Activated B cell treated with CpG ODN at 0.5 μM for 24 hours (primary cell): Measurements from ENCODE around the gene LARGE1. TPM values are rescaled to one million over a fixed set of nuclear protein-coding genes. Genes with fewer than 3 reads are reported as not detected.

Experiments
- ATAC-seq: fragments of 200-7000 bp; cut with Tn5 transposase; one replicate; pipeline ENCODE4 v1.10.0; 2021; ENCODE audit warnings: low read depth, mild to moderate bottlenecking, moderate library complexity
- CTCF ChIA-PET: fragments of 350-600 bp; sonication (Branson Sonifier 250); formaldehyde crosslinking; loops from one replicate; lab custom pipeline; 2021; ENCODE audit warnings: antibody characterized with exemption; lab: Charles Lee
- POLR2A ChIA-PET: fragments of 350-600 bp; sonication (Branson Sonifier 250); formaldehyde crosslinking; loops from one replicate; lab custom pipeline; 2021; ENCODE audit warnings: antibody characterized with exemption; lab: Charles Lee
- DNase-seq: peaks from one replicate; pipeline ENCODE4 v3.0.0; 2022
- H3K27ac Mint-ChIP-seq: one replicate; pipeline ENCODE4 v1.8.0; 2020; ENCODE audit warnings: mixed read lengths
- H3K27me3 Mint-ChIP-seq: one replicate; pipeline ENCODE4 v1.8.0; 2021; ENCODE audit warnings: mixed read lengths
- H3K36me3 Mint-ChIP-seq: one replicate; pipeline ENCODE4 v1.8.0; 2021; ENCODE audit warnings: low read depth, mixed read lengths
- H3K4me1 Mint-ChIP-seq: one replicate; pipeline ENCODE4 v1.8.0; 2021; ENCODE audit warnings: mixed read lengths
- H3K4me3 Mint-ChIP-seq: one replicate; pipeline ENCODE4 v1.8.0; 2020; ENCODE audit warnings: mild to moderate bottlenecking, mixed read lengths
- H3K9me3 Mint-ChIP-seq: one replicate; pipeline ENCODE4 v1.8.0; 2020; ENCODE audit warnings: mixed read lengths
- CTCF ChIP-seq: fragments of 200-600 bp; IDR thresholded peaks from one replicate; pipeline ENCODE4 v1.8.0; 2022; ENCODE audit warnings: antibody characterized with exemption, mild to moderate bottlenecking
- intact Hi-C: fragments of 100-400 bp; cut with micrococcal nuclease; formaldehyde crosslinking; loops from one replicate; pipeline ENCODE4 v1.15.1; 2024
- total RNA-seq: library from RNA; stranded (reverse); gene quantifications from 2 replicates; pipeline ENCODE4 v1.2.3, GENCODE V29; 2022

LARGE1 gene
- total RNA-seq, 1 donor from 2014 or later, result 22.2 TPM

GRCh38 chr22:33520904-33521780 lies 399.1 kb downstream of the LARGE1 start:
- ATAC-seq (peak; percentile 36), DNase-seq (no peak)
- ChIA-PET CTCF (interaction anchor here (0.8 to 6.9 kb wide), 13 partner anchors 9 to 590 kb away, joined by 3 to 130 read pairs (median 7); partner anchors contain the start of gene LARGE1), POLR2A (interaction anchor here (1.0 to 3.5 kb wide), 5 partner anchors 46 to 399 kb away, joined by 3 to 27 read pairs (median 6); partner anchors contain the start of gene LARGE1)
- no peak for TF ChIP-seq CTCF
- intact Hi-C loops, result no loop called here
- Mint-ChIP-seq H3K9me3 (peaks cover 2% of the 10 kb centered on the region), H3K27ac (peak overlapping the region; percentile 71), H3K36me3 (peaks cover 2% of the 10 kb centered on the region), H3K4me1 (peaks cover 66% of the 10 kb centered on the region), H3K4me3 (no peak overlapping the region), H3K27me3 (no peaks in the 10 kb centered on the region)

GRCh38 chr22:33519974-33520903 lies 400.0 kb downstream of the LARGE1 start:
- intact Hi-C loops, result loop anchor here (1.0 to 5.0 kb wide), 10 partner anchors 48 to 1632 kb away; no protein-coding TSS in a partner anchor
- peak overlapping the region; percentile 78 for H3K27ac Mint-ChIP-seq
- ATAC-seq, result peak; percentile 26
- H3K4me1 Mint-ChIP-seq, result peaks cover 65% of the 10 kb centered on the region
- ChIA-PET CTCF (interaction anchor here (1.0 to 6.9 kb wide), 19 partner anchors 10 to 591 kb away, joined by 3 to 130 read pairs (median 7); partner anchors contain the start of gene LARGE1), POLR2A (interaction anchor here (1.2 to 3.5 kb wide), 7 partner anchors 47 to 399 kb away, joined by 3 to 27 read pairs (median 6); partner anchors contain the start of gene LARGE1)
- H3K9me3 Mint-ChIP-seq, result peaks cover 2% of the 10 kb centered on the region
- no peak for TF ChIP-seq CTCF
- peak overlapping the region; percentile 55 for H3K4me3 Mint-ChIP-seq
- peaks cover 2% of the 10 kb centered on the region for H3K36me3 Mint-ChIP-seq
- DNase-seq, result peak; percentile 18
- no peaks in the 10 kb centered on the region for H3K27me3 Mint-ChIP-seq

- H3K9me3 Mint-ChIP-seq, result peaks cover 2% of the 10 kb centered on the region
- peak overlapping the region; percentile 78 for H3K27ac Mint-ChIP-seq
- intact Hi-C loops, result loop anchor here (1.0 to 5.0 kb wide), 10 partner anchors 49 to 1633 kb away; no protein-coding TSS in a partner anchor
- H3K4me3 Mint-ChIP-seq, result peak overlapping the region; percentile 55
- TF ChIP-seq CTCF, result no peak
- peaks cover 55% of the 10 kb centered on the region for H3K4me1 Mint-ChIP-seq
- DNase-seq, result peak; percentile 22
- peak; percentile 51 for ATAC-seq
- peaks cover 2% of the 10 kb centered on the region for H3K36me3 Mint-ChIP-seq
- CTCF ChIA-PET, result interaction anchor here (0.6 to 6.9 kb wide), 32 partner anchors 11 to 1504 kb away, joined by 3 to 130 read pairs (median 5); partner anchors contain the start of gene LARGE1
- H3K27me3 Mint-ChIP-seq, result no peaks in the 10 kb centered on the region
- POLR2A ChIA-PET, result interaction anchor here (0.6 to 3.5 kb wide), 7 partner anchors 34 to 400 kb away, joined by 3 to 27 read pairs (median 6); partner anchors contain the start of gene LARGE1
These were observed 401.0 kb downstream of the LARGE1 start for GRCh38 chr22:33519071-33519973.

GRCh38 chr22:33518405-33518804 lies 401.9 kb downstream of the LARGE1 start:
- TF ChIP-seq CTCF, result no peak
- intact Hi-C loops, result loop anchor here (2.0 to 5.0 kb wide), 3 partner anchors 224 to 1634 kb away; no protein-coding TSS in a partner anchor
- ChIA-PET CTCF (interaction anchor here (0.9 to 6.9 kb wide), 21 partner anchors 41 to 1505 kb away, joined by 3 to 130 read pairs (median 5); partner anchors contain the start of gene LARGE1), POLR2A (no interaction called here)
- no peak overlapping the region for H3K4me3 Mint-ChIP-seq
- ATAC-seq (no peak), DNase-seq (no peak)
- peaks cover 2% of the 10 kb centered on the region for H3K9me3 Mint-ChIP-seq
- H3K4me1 Mint-ChIP-seq, result peaks cover 47% of the 10 kb centered on the region
- H3K27me3 Mint-ChIP-seq, result no peaks in the 10 kb centered on the region
- peaks cover 2% of the 10 kb centered on the region for H3K36me3 Mint-ChIP-seq
- no peak overlapping the region for H3K27ac Mint-ChIP-seq
